ENCODE data around the gene OTOA.
A peak's percentile ranks its signal among the peaks of the same experiment; 100 is the strongest.

The OTOA gene

GRCh38 chr16:21664801-21665492, 1.2 kb downstream of the OTOA start (continued):
- TF ChIP-seq ZNF354C (tag by site-specific recombination; IDR thresholded peaks at IDR 0.05; ENCODE audit: borderline replicate concordance, low read depth) (no peak), ZXDB (tag by site-specific recombination; IDR thresholded peaks at IDR 0.05) (0 out of 2 replicates have a peak, but pooled peaks have one; percentile 29), ZNF266 (tag by site-specific recombination; IDR thresholded peaks at IDR 0.05; ENCODE audit: low read depth) (peak; percentile 79), ZNF600 (tag by site-specific recombination; IDR thresholded peaks at IDR 0.05) (no peak), ZNF629 (tag by site-specific recombination; IDR thresholded peaks at IDR 0.05) (0 out of 2 replicates have a peak, but pooled peaks have one; percentile 25), ZNF561 (tag by site-specific recombination; IDR thresholded peaks at IDR 0.05; ENCODE audit: borderline replicate concordance) (no peak), ZBTB20 (tag by site-specific recombination; IDR thresholded peaks at IDR 0.05) (no peak), ZNF184 (tag by site-specific recombination; IDR thresholded peaks at IDR 0.05) (no peak), ZNF704 (tag by site-specific recombination; IDR thresholded peaks at IDR 0.05) (0 out of 2 replicates have a peak, but pooled peaks have one; percentile 24), ZNF140 (tag by site-specific recombination; IDR thresholded peaks at IDR 0.05) (peak; percentile 39; the same call in 1 of the 2 replicates), ZNF473 (tag by site-specific recombination; IDR thresholded peaks at IDR 0.05) (no peak), ZIC2 (tag by site-specific recombination; IDR thresholded peaks at IDR 0.05) (no peak), ZBTB8A (tag by site-specific recombination; IDR thresholded peaks at IDR 0.05) (peak; percentile 61; the same call in 1 of the 2 replicates), ZNF670 (tag by site-specific recombination; IDR thresholded peaks at IDR 0.05; ENCODE audit: low read depth) (no peak)

- no peak overlapping the region for H3K4me3 ChIP-seq (ENCODE audit: low read depth, low read length)
- ChIA-PET POLR2A (no interaction called here), CTCF (interaction anchor here (1.3 to 3.5 kb wide), 2 partner anchors 9 to 43 kb away, joined by 4 to 18 read pairs; no protein-coding TSS in a partner anchor)
- H3K4me1 ChIP-seq (ENCODE audit: control insufficient read depth, insufficient read depth, low read length) = peaks cover 6% of the 10 kb centered on the region; the same call in 1 of the 2 replicates
- no peaks in the 10 kb centered on the region for H3K9me3 ChIP-seq (ENCODE audit: control insufficient read depth, insufficient read depth, low read depth, low read length)
- TF ChIP-seq ZNF416 (tag by site-specific recombination; IDR thresholded peaks at IDR 0.05) (no peak), RBAK (tag by site-specific recombination; IDR thresholded peaks at IDR 0.05) (no peak), ZNF623 (tag by site-specific recombination; IDR thresholded peaks at IDR 0.05) (no peak), KLF8 (tag by site-specific recombination; IDR thresholded peaks at IDR 0.05) (no peak), ZBTB17 (tag by site-specific recombination; IDR thresholded peaks at IDR 0.05) (no peak), ZNF26 (tag by site-specific recombination; IDR thresholded peaks at IDR 0.05) (no peak), ZNF335 (tag by site-specific recombination; conservative IDR thresholded peaks at IDR 0.05) (no peak), PRDM4 (tag by site-specific recombination; IDR thresholded peaks at IDR 0.05) (no peak), ZNF184 (tag by site-specific recombination; IDR thresholded peaks at IDR 0.05) (no peak), ZNF174 (tag by site-specific recombination; IDR thresholded peaks at IDR 0.05) (no peak)
- H3K36me3 ChIP-seq (ENCODE audit: control insufficient read depth in 2 of 2, insufficient read depth in 1 of 2, low read length in 2 of 2) = no peaks in the 10 kb centered on the region
- H3K27ac ChIP-seq (ENCODE audit: extremely low read depth, low read depth, low read length) = no peak overlapping the region
Measured at GRCh38 chr16:21666772-21667171, 3.0 kb downstream of the OTOA start.
